HG03135 (cell line): ENCODE results near the gene SYDE2.
"Not testable (repeated sequence)": the region's sequence is repeated elsewhere in the genome, so short reads cannot be mapped to it uniquely, and the experiment has no call there.

ENCODE experiments used
- ATAC-seq: cut with Tn5 transposase; IDR thresholded peaks from one replicate; pipeline ENCODE4 v1.9.1; 2021; ENCODE audit warnings: mild to moderate bottlenecking, moderate library complexity; ENCODE audit not compliant: unreplicated experiment

Gene SYDE2

GRCh38 chr1:85200463-85201339 lies at the start of gene SYDE2:
TSS of gene SYDE2 (minus strand) at chr1:85201016. CDS start at chr1:85200996, 20 bp downstream.
- peak; percentile 70 for ATAC-seq

GRCh38 chr1:85249042-85249441 lies 48.2 kb upstream of the SYDE2 start:
- not testable (repeated sequence) for ATAC-seq

GRCh38 chr1:85245891-85246290 lies 45.1 kb upstream of the SYDE2 start:
- no peak for ATAC-seq

- ATAC-seq, result no peak
Measured at GRCh38 chr1:85245456-85245855, 44.6 kb upstream of the SYDE2 start.

- ATAC-seq, result no peak
Measured at GRCh38 chr1:85244271-85245061, 43.6 kb upstream of the SYDE2 start.

- ATAC-seq, result no peak
Measured at GRCh38 chr1:85243372-85243771, 42.6 kb upstream of the SYDE2 start.

GRCh38 chr1:85240643-85241042 lies 39.8 kb upstream of the SYDE2 start:
- ATAC-seq, result no peak

- ATAC-seq, result no peak
Measured at GRCh38 chr1:85240174-85240601, 39.4 kb upstream of the SYDE2 start.

- no peak for ATAC-seq
Measured at GRCh38 chr1:85237613-85238012, 36.8 kb upstream of the SYDE2 start.

GRCh38 chr1:85230305-85230977 lies 29.6 kb upstream of the SYDE2 start:
- no peak for ATAC-seq

GRCh38 chr1:85229574-85230097 lies 28.8 kb upstream of the SYDE2 start:
- ATAC-seq, result no peak

- no peak for ATAC-seq
Measured at GRCh38 chr1:85228972-85229371, 28.2 kb upstream of the SYDE2 start.

GRCh38 chr1:85225624-85226380 lies 25.0 kb upstream of the SYDE2 start:
- no peak for ATAC-seq

GRCh38 chr1:85224734-85225623 lies 24.2 kb upstream of the SYDE2 start:
- ATAC-seq, result no peak

GRCh38 chr1:85224295-85224694 lies 23.5 kb upstream of the SYDE2 start:
- no peak for ATAC-seq

GRCh38 chr1:85223334-85223733 lies 22.5 kb upstream of the SYDE2 start:
- ATAC-seq, result no peak

- ATAC-seq, result no peak
Measured at GRCh38 chr1:85220756-85221201, 20.0 kb upstream of the SYDE2 start.

GRCh38 chr1:85219853-85220610 lies 19.2 kb upstream of the SYDE2 start:
- no peak for ATAC-seq

- ATAC-seq, result no peak
Measured at GRCh38 chr1:85216697-85217096, 15.9 kb upstream of the SYDE2 start.
